NT2/D1 (cell line): ENCODE results near the gene SUSD1.

Experiments used
- DNase-seq: peaks from one replicate; pipeline ENCODE4 v3.0.0-alpha.2; 2011; ENCODE audit warnings: low read depth, low spot score
- H3K27me3 ChIP-seq: 2 replicates; pipeline ENCODE4 v1.6.0; 2011; ENCODE audit warnings: mild to moderate bottlenecking; ENCODE audit not compliant: insufficient read length, insufficient read depth
- H3K36me3 ChIP-seq: 2 replicates; pipeline ENCODE4 v1.6.1; 2011; ENCODE audit warnings: mild to moderate bottlenecking, low read length, mixed read lengths; ENCODE audit not compliant: insufficient read depth, insufficient read length
- H3K4me1 ChIP-seq: 2 replicates; pipeline ENCODE4 v1.5.1; 2011; ENCODE audit not compliant: insufficient read depth, insufficient read length
- H3K4me3 ChIP-seq: 2 replicates; pipeline ENCODE4 v1.5.1; 2011; ENCODE audit warnings: low read depth; ENCODE audit not compliant: insufficient read length
- H3K9ac ChIP-seq: 2 replicates; pipeline ENCODE4 v1.6.0; 2011; ENCODE audit warnings: low read depth; ENCODE audit not compliant: insufficient read length
- H3K9me3 ChIP-seq: 2 replicates; pipeline ENCODE4 v1.5.1; 2011; ENCODE audit warnings: mild to moderate bottlenecking, low read length; ENCODE audit not compliant: insufficient read depth
- SUZ12 ChIP-seq: IDR thresholded peaks from 2 replicates; pipeline ENCODE4 v1.6.1; 2011; ENCODE audit not compliant: insufficient read length, insufficient read depth; ENCODE audit errors: extremely low read depth
- YY1 ChIP-seq: IDR thresholded peaks from 2 replicates; pipeline ENCODE4 v1.6.1; 2011; ENCODE audit not compliant: insufficient read length, insufficient read depth
- ZNF274 ChIP-seq: IDR thresholded peaks from 2 replicates; pipeline ENCODE4 v1.6.1; 2011; ENCODE audit warnings: mild to moderate bottlenecking, low read depth, low read length

SUSD1 gene

DNA sequence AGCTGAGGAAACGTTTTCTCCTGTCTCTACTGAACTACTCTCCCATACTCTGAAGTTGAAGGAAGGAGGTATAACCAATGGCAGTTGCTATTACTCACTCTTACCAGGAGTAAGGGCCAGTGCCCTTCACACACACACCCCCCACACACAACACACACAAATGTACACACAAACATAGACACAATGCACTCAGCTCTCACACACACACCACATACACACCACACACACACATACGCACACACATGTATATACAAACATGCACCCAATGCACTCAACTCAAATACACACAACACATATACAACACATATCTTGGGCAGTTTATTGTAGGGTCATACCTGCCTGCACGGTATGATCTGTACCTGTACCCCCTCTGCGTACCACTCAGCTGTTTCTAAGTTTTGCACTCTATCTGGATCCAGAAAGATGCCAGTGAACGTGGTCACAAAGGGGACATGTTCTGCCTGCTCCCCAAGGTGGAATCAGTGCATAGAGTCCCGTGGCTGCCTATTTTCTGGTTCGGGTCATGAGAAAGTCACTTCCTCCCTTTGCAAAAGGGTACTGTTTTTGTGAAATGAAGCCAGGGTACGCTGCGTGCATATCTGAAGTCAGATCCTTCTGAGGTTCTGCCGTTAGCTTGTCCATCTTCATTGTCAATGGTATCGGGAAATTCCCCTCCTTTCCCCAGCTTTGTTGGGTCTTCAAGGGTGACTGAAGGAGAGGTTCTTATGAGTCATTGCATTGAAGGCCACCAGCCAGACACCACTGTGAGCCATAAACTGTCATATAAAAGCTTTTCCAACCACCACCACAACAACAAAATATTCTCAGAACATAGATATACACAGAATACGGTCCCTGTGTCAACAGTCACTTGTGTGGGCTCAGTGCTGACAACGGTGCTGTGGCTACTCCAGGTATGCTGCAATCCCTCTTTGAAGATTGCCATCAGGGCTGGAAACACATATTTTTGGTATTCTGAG is 146.6 kb downstream of the SUSD1 start:
- Histone ChIP-seq H3K4me1 (no peaks in the 10 kb centered on the region), H3K9ac (no peak overlapping the region), H3K27me3 (no peaks in the 10 kb centered on the region), H3K4me3 (no peak overlapping the region), H3K36me3 (no peaks in the 10 kb centered on the region), H3K9me3 (no peaks in the 10 kb centered on the region)
- TF ChIP-seq ZNF274 (no peak), YY1 (no peak), SUZ12 (no peak)
- no peak for DNase-seq

DNA sequence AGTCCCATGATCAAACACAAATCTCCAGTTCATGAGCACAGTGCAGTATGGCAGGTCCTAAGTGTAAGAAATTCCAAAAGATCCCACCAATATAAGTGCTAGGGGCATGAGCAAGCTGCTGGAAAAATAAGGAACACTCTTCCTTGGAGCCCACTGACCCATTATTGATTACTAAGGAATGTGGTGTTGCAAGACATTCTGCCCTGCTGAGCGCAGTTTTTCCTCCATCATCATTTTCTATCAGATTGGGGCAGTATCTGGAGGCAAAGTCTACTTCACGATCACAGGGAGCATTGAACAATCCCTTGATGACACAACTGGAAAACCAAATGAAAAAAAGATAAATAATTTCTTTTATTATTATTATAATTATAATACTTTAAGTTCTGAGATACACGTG is 149.2 kb downstream of the SUSD1 start:
- no peaks in the 10 kb centered on the region for H3K36me3 ChIP-seq
- no peaks in the 10 kb centered on the region for H3K9me3 ChIP-seq
- no peak overlapping the region for H3K9ac ChIP-seq
- H3K4me3 ChIP-seq: no peak overlapping the region
- TF ChIP-seq ZNF274 (no peak), YY1 (no peak), SUZ12 (no peak)
- no peaks in the 10 kb centered on the region for H3K4me1 ChIP-seq
- DNase-seq: no peak
- no peaks in the 10 kb centered on the region for H3K27me3 ChIP-seq

DNA sequence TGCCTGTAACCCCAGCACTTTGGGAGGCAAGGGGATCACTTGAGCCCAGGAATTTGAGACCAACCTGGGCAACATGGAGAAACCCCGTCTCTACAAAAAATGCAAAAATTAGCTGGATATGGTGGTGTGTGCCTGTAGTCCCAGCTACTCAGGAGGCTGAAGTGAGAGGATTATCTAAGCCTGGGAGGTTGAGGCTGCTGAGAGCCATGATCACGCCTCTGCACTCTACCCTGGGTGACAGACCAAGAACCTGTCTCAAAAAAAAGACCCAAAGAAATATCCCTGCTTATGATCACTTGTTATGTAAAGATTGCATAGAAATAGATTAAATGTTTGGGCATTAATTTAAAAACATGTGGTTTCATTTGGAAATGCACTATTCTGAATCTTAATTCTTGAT is 153.4 kb downstream of the SUSD1 start:
- Histone ChIP-seq H3K4me3 (no peak overlapping the region), H3K9ac (no peak overlapping the region), H3K36me3 (no peaks in the 10 kb centered on the region), H3K4me1 (no peaks in the 10 kb centered on the region), H3K27me3 (no peaks in the 10 kb centered on the region), H3K9me3 (no peaks in the 10 kb centered on the region)
- no peak for TF ChIP-seq SUZ12
- no peak for DNase-seq

DNA sequence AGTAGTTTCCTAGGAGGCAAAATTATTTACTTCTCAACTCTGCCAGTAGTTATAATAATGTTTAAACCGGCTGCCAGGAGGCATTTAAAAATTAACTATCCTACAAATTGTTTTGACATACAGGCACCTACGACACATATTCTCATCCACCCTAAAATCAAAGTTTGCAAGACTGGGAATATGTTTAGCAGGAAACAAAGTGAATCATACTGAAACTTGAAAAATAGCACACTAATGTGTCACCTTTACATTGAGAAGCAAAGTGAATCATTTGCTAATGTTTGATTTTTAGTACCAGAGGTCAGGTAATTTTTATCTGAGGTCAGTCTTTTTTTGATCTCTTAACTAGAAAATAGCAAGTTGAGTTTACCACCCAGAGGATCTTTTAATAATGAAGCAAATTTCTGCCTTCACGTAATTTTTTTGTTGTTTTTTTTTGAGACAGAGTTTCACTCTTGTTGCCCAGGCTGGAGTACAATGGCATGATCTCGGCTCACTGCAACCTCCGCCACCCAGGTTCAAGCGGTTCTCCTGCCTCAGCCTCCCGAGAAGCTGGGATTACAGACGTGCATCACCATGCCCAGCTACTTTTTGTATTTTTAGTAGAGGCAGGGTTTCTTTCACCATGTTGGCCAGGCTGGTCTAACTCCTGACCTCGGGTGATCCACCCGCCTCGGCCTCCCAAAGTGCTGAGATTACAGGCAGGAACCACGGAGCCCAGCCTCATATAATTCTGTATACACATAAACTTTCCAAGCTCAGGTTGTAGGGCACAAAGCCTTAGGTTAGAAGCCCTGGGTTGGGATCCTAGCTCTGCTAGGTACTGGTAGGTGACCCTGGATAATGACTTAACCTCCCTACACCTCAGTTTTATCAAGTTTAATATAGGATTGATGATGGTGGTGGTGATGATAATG is 154.2 kb downstream of the SUSD1 start:
- TF ChIP-seq ZNF274 (no peak), SUZ12 (no peak), YY1 (no peak)
- Histone ChIP-seq H3K4me3 (no peak overlapping the region), H3K9me3 (no peaks in the 10 kb centered on the region), H3K36me3 (no peaks in the 10 kb centered on the region), H3K27me3 (no peaks in the 10 kb centered on the region), H3K9ac (no peak overlapping the region), H3K4me1 (no peaks in the 10 kb centered on the region)
- no peak for DNase-seq

DNA sequence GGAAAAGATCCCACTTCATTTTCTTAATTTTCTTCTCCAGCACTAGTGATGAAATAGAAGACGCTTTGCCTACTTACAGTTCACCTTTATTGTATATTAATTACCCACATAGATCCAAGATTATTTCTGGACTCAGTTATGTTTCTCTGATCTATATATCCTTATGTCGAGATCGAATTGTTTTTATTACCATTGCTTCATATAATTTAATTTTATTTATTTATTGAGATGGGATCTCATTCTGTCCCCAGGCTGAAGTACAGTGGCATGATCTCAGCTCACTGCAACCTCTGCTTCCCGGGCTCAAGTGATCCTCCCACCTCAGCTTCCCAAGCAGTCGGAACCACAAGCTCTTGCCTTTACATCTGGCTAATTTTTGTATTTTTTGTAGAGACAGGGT is 157.2 kb downstream of the SUSD1 start:
- Histone ChIP-seq H3K4me3 (no peak overlapping the region), H3K4me1 (no peaks in the 10 kb centered on the region), H3K27me3 (no peaks in the 10 kb centered on the region), H3K36me3 (no peaks in the 10 kb centered on the region), H3K9ac (no peak overlapping the region), H3K9me3 (no peaks in the 10 kb centered on the region)
- no peak for DNase-seq
- no peak for TF ChIP-seq SUZ12

DNA sequence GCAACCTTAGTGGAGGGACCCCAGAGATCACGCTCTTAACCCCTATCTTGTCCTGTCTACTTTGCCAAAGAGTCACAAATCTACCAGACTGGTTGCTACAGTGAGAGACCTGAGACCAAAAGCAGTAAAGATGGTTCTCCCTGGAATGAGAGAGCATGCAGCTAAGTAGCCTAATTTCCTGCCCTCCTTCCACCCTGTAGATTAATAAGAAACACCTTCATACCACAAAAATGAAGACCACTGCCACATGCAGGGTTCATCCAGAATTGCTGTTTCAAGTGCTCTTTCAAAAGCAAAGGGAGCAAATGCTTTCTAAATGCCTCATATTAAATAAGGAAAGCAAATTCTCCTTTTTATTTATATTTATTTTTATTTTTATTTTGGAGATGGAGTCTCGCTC is 159.4 kb downstream of the SUSD1 start:
- TF ChIP-seq ZNF274 (no peak), SUZ12 (no peak), YY1 (no peak)
- H3K4me1 ChIP-seq: no peaks in the 10 kb centered on the region
- DNase-seq: no peak
- H3K9ac ChIP-seq: no peak overlapping the region
- no peaks in the 10 kb centered on the region for H3K27me3 ChIP-seq
- H3K36me3 ChIP-seq: no peaks in the 10 kb centered on the region
- H3K4me3 ChIP-seq: no peak overlapping the region
- no peaks in the 10 kb centered on the region for H3K9me3 ChIP-seq

DNA sequence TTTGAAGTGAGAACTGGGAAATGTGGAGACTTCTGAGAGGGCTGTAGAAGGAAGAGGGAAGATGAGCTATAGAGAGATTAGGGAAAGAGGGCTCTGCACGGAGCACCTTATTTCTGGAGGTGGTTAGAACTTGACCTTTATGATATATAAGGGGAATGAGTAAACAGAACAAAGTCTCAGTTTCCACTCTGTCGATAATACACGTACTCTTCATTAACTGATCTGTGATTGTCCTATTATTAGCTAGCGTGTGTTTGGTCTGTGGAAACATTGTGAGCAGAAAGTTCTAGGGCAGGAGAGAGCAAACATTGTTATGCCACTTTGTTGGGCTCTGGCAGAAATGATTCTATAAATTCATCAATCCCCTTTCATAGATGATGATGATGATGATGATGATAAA is 159.9 kb downstream of the SUSD1 start:
- Histone ChIP-seq H3K9ac (no peak overlapping the region), H3K9me3 (no peaks in the 10 kb centered on the region), H3K27me3 (no peaks in the 10 kb centered on the region), H3K4me3 (no peak overlapping the region), H3K4me1 (no peaks in the 10 kb centered on the region), H3K36me3 (no peaks in the 10 kb centered on the region)
- TF ChIP-seq SUZ12 (no peak), YY1 (no peak), ZNF274 (no peak)
- DNase-seq: no peak
